Measurements from ENCODE around the gene TCEA2. TPM values are rescaled to one million over a fixed set of nuclear protein-coding genes. Genes with fewer than 3 reads are reported as not detected.
A peak's percentile ranks its signal among the peaks of the same experiment; 100 is the strongest.

TCEA2 gene
- total RNA-seq, 2 experiments from 2014 or later = 36.4 to 71.2 TPM

DNA sequence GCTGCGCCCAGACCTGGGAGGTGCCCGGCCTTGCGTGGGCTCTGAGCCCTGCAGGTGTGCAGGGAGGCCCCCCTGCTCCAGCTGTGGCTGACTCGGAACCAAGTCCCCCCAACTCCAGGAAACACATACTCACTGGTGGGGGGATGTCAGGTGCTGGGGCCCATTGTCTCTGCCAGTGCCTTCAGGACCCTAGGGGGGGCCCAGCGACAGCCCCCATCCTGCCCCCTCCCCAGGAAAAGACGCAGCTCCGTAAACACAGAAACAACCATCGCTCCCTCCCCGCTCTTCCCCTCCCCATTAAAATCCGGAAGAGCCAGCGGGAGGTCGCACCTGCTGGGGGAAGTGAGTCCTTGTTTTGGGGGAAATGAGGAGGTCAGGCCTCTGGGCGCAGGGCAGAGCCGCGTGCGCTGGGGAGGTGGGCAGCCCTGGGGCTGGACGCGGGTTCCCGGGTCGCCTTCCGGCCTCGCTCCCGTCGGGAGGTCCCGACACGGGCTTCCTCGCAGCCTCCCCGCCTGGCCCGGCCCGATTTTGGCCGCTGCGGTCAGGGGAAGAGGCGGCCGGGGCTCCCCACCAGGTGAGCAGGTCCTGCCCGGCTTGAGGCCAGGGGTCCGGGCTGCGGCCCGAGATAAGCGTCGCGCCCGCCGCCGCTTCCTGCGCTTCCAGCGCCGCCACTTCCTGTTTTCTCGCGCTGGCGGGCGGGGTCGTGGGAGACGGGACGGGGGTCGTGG, 20.8 kb upstream of the TCEA2 start:
- TF ChIP-seq EZH2phosphoT487 (IDR thresholded peaks at IDR 0.05; ENCODE audit: borderline replicate concordance, low read depth, low read length) = no peak
- TF ChIP-seq, protein P1, sequence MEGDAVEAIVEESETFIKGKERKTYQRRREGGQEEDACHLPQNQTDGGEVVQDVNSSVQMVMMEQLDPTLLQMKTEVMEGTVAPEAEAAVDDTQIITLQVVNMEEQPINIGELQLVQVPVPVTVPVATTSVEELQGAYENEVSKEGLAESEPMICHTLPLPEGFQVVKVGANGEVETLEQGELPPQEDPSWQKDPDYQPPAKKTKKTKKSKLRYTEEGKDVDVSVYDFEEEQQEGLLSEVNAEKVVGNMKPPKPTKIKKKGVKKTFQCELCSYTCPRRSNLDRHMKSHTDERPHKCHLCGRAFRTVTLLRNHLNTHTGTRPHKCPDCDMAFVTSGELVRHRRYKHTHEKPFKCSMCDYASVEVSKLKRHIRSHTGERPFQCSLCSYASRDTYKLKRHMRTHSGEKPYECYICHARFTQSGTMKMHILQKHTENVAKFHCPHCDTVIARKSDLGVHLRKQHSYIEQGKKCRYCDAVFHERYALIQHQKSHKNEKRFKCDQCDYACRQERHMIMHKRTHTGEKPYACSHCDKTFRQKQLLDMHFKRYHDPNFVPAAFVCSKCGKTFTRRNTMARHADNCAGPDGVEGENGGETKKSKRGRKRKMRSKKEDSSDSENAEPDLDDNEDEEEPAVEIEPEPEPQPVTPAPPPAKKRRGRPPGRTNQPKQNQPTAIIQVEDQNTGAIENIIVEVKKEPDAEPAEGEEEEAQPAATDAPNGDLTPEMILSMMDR (conservative IDR thresholded peaks at IDR 0.05; ENCODE audit: low read length) = no peak
- Histone ChIP-seq H3K4me3 (ENCODE audit: low read depth, low read length, poor library complexity, severe bottlenecking) (peak overlapping the region; percentile 50), H3K27ac (ENCODE audit: low read depth, low read length, poor library complexity, severe bottlenecking) (no peak overlapping the region), H4K20me1 (ENCODE audit: insufficient read depth, low read length) (no peaks in the 10 kb centered on the region), H3K79me2 (ENCODE audit: insufficient read depth, low read depth, low read length) (no peaks in the 10 kb centered on the region), H3K9me2 (ENCODE audit: insufficient read depth, low read length) (no peaks in the 10 kb centered on the region), H3K9me3 (ENCODE audit: low read length) (no peaks in the 10 kb centered on the region), H3K36me3 (ENCODE audit: insufficient read depth, low read length) (no peaks in the 10 kb centered on the region), H3K4me2 (ENCODE audit: low read length) (peak overlapping the region; percentile 72), H2AFZ (ENCODE audit: low read length) (peak overlapping the region; percentile 52), H3K4me1 (ENCODE audit: insufficient read depth, low read length, poor library complexity, severe bottlenecking) (peaks cover 36% of the 10 kb centered on the region)
- CTCF ChIA-PET (ENCODE audit: unreplicated experiment) = interaction anchor here (0.6 kb wide), 1 partner anchor 39 kb away, joined by 4 read pairs; no protein-coding TSS in a partner anchor
- intact Hi-C loops (cut with micrococcal nuclease; ENCODE audit: unreplicated experiment) = no loop called here
- peak; percentile 35 for DNase-seq (ENCODE audit: low spot score)
- no TSS peak for BruUV-seq (replicated peaks)
- POLR2A ChIA-PET = no interaction called here

GRCh38 chr20:64043768-64044167, 19.2 kb upstream of the TCEA2 start:
- Histone ChIP-seq H4K20me1 (ENCODE audit: insufficient read depth, low read length) (no peaks in the 10 kb centered on the region), H3K36me3 (ENCODE audit: insufficient read depth, low read length) (no peaks in the 10 kb centered on the region), H3K9me3 (ENCODE audit: low read length) (no peaks in the 10 kb centered on the region), H3K9me2 (ENCODE audit: insufficient read depth, low read length) (no peaks in the 10 kb centered on the region), H3K27ac (ENCODE audit: low read depth, low read length, poor library complexity, severe bottlenecking) (no peak overlapping the region), H2AFZ (ENCODE audit: low read length) (no peak overlapping the region), H3K4me3 (ENCODE audit: low read depth, low read length, poor library complexity, severe bottlenecking) (no peak overlapping the region), H3K79me2 (ENCODE audit: insufficient read depth, low read depth, low read length) (no peaks in the 10 kb centered on the region), H3K4me1 (ENCODE audit: insufficient read depth, low read length, poor library complexity, severe bottlenecking) (peaks cover 21% of the 10 kb centered on the region), H3K4me2 (ENCODE audit: low read length) (no peak overlapping the region)
- no peak for DNase-seq (ENCODE audit: low spot score)
- ChIA-PET CTCF (ENCODE audit: unreplicated experiment) (no interaction called here), POLR2A (no interaction called here)
- intact Hi-C loops (cut with micrococcal nuclease; ENCODE audit: unreplicated experiment) = no loop called here
- TF ChIP-seq, protein P1 (conservative IDR thresholded peaks at IDR 0.05; ENCODE audit: low read length) = no peak
- TF ChIP-seq EZH2phosphoT487 (IDR thresholded peaks at IDR 0.05; ENCODE audit: borderline replicate concordance, low read depth, low read length) = no peak
- BruUV-seq (replicated peaks) = no TSS peak

DNA sequence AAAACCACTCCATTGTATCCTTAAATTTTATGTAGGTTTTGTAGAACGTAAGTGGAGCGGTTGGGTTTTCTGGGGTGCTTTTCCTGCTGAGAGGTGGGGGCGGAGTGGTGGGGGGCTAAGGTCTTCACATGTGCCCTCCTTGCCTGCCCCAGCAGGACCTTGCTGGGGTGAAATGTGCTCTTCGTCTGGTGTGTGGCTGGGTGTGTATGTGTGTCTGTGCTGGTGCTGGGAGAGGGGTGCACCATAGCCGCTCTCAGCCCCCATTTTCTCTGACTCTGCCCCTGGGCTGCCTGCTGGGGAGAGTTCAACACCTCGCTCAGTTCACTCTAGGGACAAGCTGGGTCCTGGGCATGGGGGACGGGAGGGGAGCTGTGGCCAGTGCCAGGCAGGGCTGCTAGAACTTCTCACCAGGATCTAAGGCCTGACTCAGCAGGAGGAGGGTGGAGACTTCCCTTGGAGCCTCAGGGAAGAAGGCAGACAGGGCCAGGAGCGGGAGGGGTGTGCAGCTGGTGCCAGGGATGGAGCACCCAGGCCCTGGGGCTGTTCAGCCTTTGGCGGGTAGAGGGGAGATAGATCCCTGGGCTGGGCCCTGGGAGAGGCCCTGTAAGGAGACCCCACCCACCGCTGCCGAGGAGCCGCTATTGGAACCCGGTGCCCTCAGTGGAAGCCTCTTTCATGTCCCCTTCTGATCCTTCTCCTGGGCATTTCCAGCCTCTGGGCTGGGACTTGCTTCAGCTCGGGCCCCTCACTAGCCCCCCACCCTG, 18.3 kb upstream of the TCEA2 start:
- CTCF ChIA-PET (ENCODE audit: unreplicated experiment) = no interaction called here
- no peak overlapping the region for H3K4me2 ChIP-seq (ENCODE audit: low read length)
- BruUV-seq (replicated peaks) = no TSS peak

More for the DNA sequence above, 18.3 kb upstream of the TCEA2 start:
- intact Hi-C loops (cut with micrococcal nuclease; ENCODE audit: unreplicated experiment) = no loop called here
- Histone ChIP-seq H2AFZ (ENCODE audit: low read length) (no peak overlapping the region), H3K4me1 (ENCODE audit: insufficient read depth, low read length, poor library complexity, severe bottlenecking) (peaks cover 13% of the 10 kb centered on the region), H3K79me2 (ENCODE audit: insufficient read depth, low read depth, low read length) (no peaks in the 10 kb centered on the region), H3K27ac (ENCODE audit: low read depth, low read length, poor library complexity, severe bottlenecking) (no peak overlapping the region), H3K36me3 (ENCODE audit: insufficient read depth, low read length) (no peaks in the 10 kb centered on the region), H3K4me3 (ENCODE audit: low read depth, low read length, poor library complexity, severe bottlenecking) (no peak overlapping the region), H3K9me3 (ENCODE audit: low read length) (no peaks in the 10 kb centered on the region), H3K9me2 (ENCODE audit: insufficient read depth, low read length) (no peaks in the 10 kb centered on the region), H4K20me1 (ENCODE audit: insufficient read depth, low read length) (no peaks in the 10 kb centered on the region)
- DNase-seq (ENCODE audit: low spot score) = no peak
- POLR2A ChIA-PET = no interaction called here
- TF ChIP-seq, protein P1 (conservative IDR thresholded peaks at IDR 0.05; ENCODE audit: low read length) = no peak
- TF ChIP-seq EZH2phosphoT487 (IDR thresholded peaks at IDR 0.05; ENCODE audit: borderline replicate concordance, low read depth, low read length) = no peak
